HepG2 (cell line): ENCODE measurements around the gene PIK3R3. TPM values are rescaled to one million over a fixed set of nuclear protein-coding genes. Genes with fewer than 3 reads are reported as not detected.

Experiments used
- CC2D1A ChIP-seq: sonication (generic); formaldehyde crosslinking; IDR thresholded peaks from 2 replicates; pipeline ENCODE4 v1.8.1; 2023; ENCODE audit warnings: mild to moderate bottlenecking, missing genetic modification reagents
- CSRNP2 ChIP-seq: sonication (generic); formaldehyde crosslinking; conservative IDR thresholded peaks from 2 replicates; pipeline ENCODE4 v1.8.0; 2022; ENCODE audit warnings: low read depth, missing genetic modification reagents
- GPN1 ChIP-seq: sonication (generic); formaldehyde crosslinking; IDR thresholded peaks from 2 replicates; pipeline ENCODE4 v1.5.1; 2020; ENCODE audit warnings: missing genetic modification reagents, borderline replicate concordance
- HMGA1 ChIP-seq: sonication (generic); formaldehyde crosslinking; conservative IDR thresholded peaks from 2 replicates; pipeline ENCODE4 v1.4.0; 2020; ENCODE audit warnings: missing genetic modification reagents
- HNF1A ChIP-seq, 2 experiments: sonication (generic) in 1 of 2; formaldehyde crosslinking in 1 of 2; IDR thresholded peaks; 2 replicates each; pipeline versions ENCODE4 v1.4.0 to v1.6.1; 2016 to 2020; ENCODE audit warnings: borderline replicate concordance in 1 of 2, low read depth in 1 of 2, mild to moderate bottlenecking in 1 of 2, missing genetic modification reagents in 1 of 2
- IRF9 ChIP-seq: sonication (generic); formaldehyde crosslinking; IDR thresholded peaks from 2 replicates; pipeline ENCODE4 v1.8.0; 2022; ENCODE audit warnings: missing genetic modification reagents, mild to moderate bottlenecking, borderline replicate concordance
- ISL2 ChIP-seq: sonication (generic); formaldehyde crosslinking; IDR thresholded peaks from 2 replicates; pipeline ENCODE4 v1.5.0; 2020; ENCODE audit warnings: missing genetic modification reagents
- NFIB ChIP-seq: sonication (generic); formaldehyde crosslinking; IDR thresholded peaks from 2 replicates; pipeline ENCODE4 v1.9.0; 2021; ENCODE audit warnings: missing genetic modification reagents, mild to moderate bottlenecking, borderline replicate concordance
- PHF5A ChIP-seq: IDR thresholded peaks from one replicate; pipeline ENCODE4 v1.6.1; 2018; ENCODE audit warnings: low read depth, missing genetic modification reagents; ENCODE audit not compliant: unreplicated experiment
- RFX5 ChIP-seq: IDR thresholded peaks from 2 replicates; pipeline ENCODE4 v1.6.1; 2011; ENCODE audit warnings: low read depth, low read length, improper control_type of control experiment
- TCF12 ChIP-seq, 2 experiments: fragments of 450-650 bp in 1 of 2; sonication (generic) in 1 of 2; formaldehyde crosslinking in 1 of 2; IDR thresholded peaks; 2 replicates each; pipeline versions ENCODE4 v1.6.1 to v1.8.0; 2017 to 2022; ENCODE audit warnings: antibody characterized with exemption in 1 of 2, mild to moderate bottlenecking in 1 of 2, missing genetic modification reagents in 1 of 2, moderate library complexity in 1 of 2
- THRA ChIP-seq: sonication (generic); formaldehyde crosslinking; IDR thresholded peaks from 2 replicates; pipeline ENCODE4 v1.4.0; 2020; ENCODE audit warnings: missing genetic modification reagents, borderline replicate concordance
- ZC3H13 ChIP-seq: sonication (generic); formaldehyde crosslinking; IDR thresholded peaks from 2 replicates; pipeline ENCODE4 v1.8.1; 2023; ENCODE audit warnings: mild to moderate bottlenecking, missing genetic modification reagents, moderate library complexity
- ZNF530 ChIP-seq: sonication (generic); formaldehyde crosslinking; IDR thresholded peaks from 2 replicates; pipeline ENCODE4 v1.5.0; 2020; ENCODE audit warnings: low read depth, mild to moderate bottlenecking, missing genetic modification reagents
- polyA plus RNA-seq, 8 experiments: library from polyadenylated mRNA; depleted of rRNA in 3 of 8; stranded (reverse) in 7 of 8; unstranded in 1 of 8; fragments of >200 nt; fragmentation: Illumina TruSeq in 4 of 8; extraction: Trizol in 4 of 8; gene quantifications; 2 replicates each; pipeline versions ENCODE4 v1.2.1 to v1.2.3, GENCODE V29; 2011 to 2016; ENCODE audit warnings: low read depth in 4 of 8, missing spikeins in 1 of 8, mixed read lengths in 1 of 8; ENCODE audit not compliant: insufficient read depth in 1 of 8
- total RNA-seq, 5 experiments: library from RNA; depleted of rRNA; stranded (reverse); fragments of >200 nt; fragmentation: Illumina TruSeq; extraction: Trizol; gene quantifications; 2 replicates each; pipeline ENCODE4 v1.2.3, GENCODE V29; 2016; ENCODE audit warnings: low read depth in 1 of 5

Gene PIK3R3
- total and polyA plus RNA-seq, 2 of the 13 experiments (the other 11 are each of a cell fraction or from before 2014, with no cell fraction given) = 0.37 to 6.9 TPM

- TF ChIP-seq THRA (CRISPR knock-in tag) = peak; percentile 77
- TF ChIP-seq PHF5A (CRISPR knock-in tag) = no peak
- no peak for TF ChIP-seq CC2D1A (CRISPR knock-in tag)
- TF ChIP-seq ZNF530 (CRISPR knock-in tag) = 0 out of 2 replicates have a peak, but pooled peaks have one; percentile 71
- peak; percentile 69 for TF ChIP-seq IRF9 (CRISPR knock-in tag)
- no peak for TF ChIP-seq HNF1A (IDR thresholded peaks at IDR 0.05; ENCODE audit: low read depth)
- TF ChIP-seq HNF1A (CRISPR knock-in tag; IDR thresholded peaks at IDR 0.05; ENCODE audit: borderline replicate concordance) = peak; percentile 77; the same call in 1 of the 2 replicates
- TF ChIP-seq NFIB (CRISPR knock-in tag) = peak; percentile 97
- peak; percentile 98 for TF ChIP-seq CSRNP2
- peak; percentile 75; the same call in 1 of the 2 replicates for TF ChIP-seq ISL2 (CRISPR knock-in tag)
- peak; percentile 95 for TF ChIP-seq RFX5
- no peak for TF ChIP-seq HMGA1 (CRISPR knock-in tag)
- TF ChIP-seq TCF12 (IDR thresholded peaks at IDR 0.05) = no peak
- TF ChIP-seq TCF12 (CRISPR knock-in tag; IDR thresholded peaks at IDR 0.05) = 0 out of 2 replicates have a peak, but pooled peaks have one; percentile 39
- peak; percentile 90; the same call in 1 of the 2 replicates for TF ChIP-seq GPN1 (CRISPR knock-in tag)
- TF ChIP-seq ZC3H13 = peak; percentile 98
Observed at GRCh38 chr1:46132529-46133180, at the start of gene PIK3R3 (continued).
